HS-27A (cell line): ENCODE measurements around the gene NR1H4.
"Not testable (repeated sequence)": the region's sequence is repeated elsewhere in the genome, so short reads cannot be mapped to it uniquely, and the experiment has no call there.

ENCODE experiments used
- DNase-seq: peaks from one replicate; pipeline ENCODE4 v3.0.0-alpha.2; 2012; ENCODE audit warnings: low read depth, missing footprints

NR1H4 gene

DNA sequence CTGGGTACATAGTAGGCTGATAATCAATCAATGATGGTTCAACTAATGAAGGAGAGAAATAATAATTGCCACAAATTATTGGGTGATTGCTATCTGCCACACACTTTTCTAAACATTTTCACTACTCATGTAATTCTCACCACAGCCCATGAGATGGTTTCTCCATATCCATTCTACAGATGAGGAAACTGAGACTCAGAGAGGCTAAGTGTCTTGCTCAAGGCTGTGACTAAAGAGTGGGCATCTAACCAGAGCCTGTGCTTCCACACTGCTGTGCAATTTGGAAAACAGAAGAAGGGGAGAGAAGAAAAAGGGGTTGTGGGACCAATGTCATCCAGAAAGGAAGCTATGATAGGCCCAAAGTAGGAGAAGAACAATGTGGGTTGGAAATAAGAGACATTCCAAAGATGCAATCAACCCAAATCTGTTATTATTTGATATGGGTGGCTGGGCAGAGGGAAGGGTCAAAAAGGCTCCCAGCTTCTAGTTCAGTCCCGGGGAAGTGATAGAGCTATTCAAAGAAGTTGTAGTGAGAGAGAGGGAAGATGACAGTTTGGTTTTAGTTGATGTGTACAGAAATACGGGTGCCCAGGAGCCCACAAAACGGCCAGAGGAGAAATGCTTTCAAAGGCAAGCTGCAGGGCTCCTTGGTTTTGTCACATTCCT is 483 bp upstream of the NR1H4 start:
- DNase-seq = no peak

DNA sequence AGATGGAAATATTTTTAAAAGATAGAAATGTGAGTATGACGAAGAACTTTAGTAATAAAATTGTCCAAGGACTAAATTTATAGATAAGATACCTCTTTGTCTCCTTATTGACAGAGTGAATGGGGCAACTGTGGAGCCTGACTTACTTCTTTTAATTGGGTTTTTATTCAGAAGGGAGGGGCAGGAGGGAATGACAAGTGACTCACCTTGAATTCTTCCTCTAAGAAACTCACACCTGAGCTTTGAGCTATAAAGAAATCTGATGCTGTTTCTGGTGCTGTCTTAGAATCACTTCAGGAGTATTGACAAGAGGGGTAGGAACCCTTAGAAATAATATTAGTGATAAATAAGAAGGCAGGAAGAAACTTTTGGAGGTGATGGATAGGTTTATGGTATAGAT is 951 bp downstream of the NR1H4 start:
- DNase-seq = no peak

DNA sequence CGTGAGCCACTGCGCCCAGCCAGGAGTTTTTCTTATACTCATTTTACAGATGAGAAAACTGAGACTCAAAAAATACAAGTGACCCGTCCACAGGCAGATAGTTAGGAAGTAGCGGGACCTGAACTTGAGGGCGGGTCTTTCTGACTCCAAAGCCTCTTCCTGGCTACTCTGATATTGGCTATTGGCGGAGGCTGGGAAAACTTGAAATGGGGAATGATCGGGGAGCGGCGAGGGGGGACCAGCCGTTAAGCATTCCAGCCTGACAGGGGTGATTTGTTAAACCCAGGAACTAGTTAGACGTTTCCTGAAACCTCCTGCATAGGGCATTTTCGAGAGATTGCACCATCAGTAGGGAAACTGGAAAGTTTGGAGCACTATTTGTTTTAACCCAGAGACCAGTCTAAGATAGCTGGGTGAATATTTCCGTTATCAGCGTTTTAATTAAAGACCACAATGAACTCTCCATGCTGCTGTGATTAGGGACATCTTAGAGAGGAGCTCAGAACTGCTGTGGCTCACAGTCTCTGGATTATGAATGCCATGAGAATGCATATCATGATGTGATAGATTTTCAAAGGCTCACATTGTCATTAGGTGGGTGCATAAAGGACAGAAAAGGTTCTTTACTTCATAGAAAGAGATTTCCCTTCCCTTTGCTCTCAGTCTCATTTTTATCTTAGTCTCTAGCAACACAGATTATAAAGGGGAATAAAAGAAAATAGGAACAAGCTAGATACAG is 2.5 kb downstream of the NR1H4 start:
- no peak for DNase-seq

DNA sequence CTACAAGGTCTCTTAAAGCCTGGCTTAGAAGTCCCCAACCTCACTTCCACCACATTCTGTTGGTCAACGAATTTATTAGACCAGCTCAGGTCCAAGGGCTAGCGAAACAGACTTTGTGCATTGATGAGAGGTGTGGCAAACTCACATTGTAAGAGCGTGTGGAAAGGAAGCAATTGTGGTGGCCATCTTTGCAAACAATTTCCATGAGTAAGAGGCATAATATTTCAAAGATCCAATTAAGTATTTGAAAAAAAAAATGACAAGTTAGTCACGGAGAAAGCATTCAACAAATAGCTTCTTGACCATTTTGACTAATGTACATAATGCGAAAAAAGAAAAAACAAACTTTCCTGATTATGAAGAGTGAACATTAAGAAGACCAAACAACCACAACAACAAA is 7.4 kb downstream of the NR1H4 start:
- no peak for DNase-seq

DNA sequence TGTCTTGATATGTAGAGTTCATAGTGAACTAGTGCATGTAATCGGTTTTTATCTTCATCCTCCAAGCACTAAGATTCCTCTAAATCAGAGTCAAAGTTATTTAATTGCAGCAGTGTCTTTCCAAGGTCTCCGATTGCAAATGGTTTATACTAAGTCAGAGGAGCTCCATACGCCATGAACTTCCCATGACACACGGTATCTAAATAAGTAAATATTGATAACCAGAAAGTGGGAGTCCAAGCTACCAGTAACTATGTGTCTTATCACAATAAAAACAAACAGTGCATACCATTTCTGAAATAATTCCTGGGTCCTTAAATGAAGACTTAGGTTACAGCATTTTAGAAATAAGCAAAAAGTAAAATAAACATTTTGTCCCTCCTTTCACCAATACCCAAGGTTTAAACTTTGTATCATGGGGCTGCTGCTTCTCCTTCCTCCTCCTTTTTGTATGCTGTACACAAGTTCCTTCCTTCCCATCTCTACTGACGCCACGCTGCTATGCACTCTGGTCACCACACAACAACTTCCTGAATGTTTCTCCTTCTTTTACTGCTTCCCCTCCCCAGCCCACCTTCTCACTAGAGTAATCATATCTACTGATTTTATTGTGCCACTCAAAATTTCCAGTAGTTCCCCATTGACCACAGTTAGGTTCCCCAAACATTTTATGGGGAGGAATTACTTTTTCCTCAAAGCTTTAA is 10.7 kb downstream of the NR1H4 start:
- DNase-seq = no peak

DNA sequence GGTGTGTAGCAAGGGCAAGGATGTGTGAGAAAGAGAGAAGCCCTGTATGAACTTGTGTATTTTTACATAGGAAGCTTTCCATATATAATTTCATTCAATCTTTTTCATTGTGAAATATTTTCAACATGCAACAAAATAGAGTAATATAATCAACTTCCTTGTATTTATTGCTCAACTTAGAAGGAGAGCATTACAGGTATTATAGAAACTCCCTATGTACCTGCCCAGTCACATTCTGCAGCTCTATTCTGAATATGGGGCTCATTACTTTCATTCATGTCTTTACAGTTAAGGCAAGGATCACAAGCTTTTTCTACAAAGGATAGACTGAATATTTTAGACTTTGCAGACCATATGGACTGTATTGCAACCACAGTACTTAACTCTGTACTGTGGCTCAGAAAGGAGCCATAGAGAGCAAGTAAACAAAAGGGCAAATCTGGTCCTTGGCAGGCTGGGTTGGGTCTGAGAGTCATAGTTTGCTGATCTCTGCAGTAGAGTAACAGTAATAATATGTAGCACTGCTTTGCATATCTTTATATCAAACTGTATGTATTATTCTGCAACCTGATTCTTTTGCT is 11.3 kb downstream of the NR1H4 start:
- no peak for DNase-seq

DNA sequence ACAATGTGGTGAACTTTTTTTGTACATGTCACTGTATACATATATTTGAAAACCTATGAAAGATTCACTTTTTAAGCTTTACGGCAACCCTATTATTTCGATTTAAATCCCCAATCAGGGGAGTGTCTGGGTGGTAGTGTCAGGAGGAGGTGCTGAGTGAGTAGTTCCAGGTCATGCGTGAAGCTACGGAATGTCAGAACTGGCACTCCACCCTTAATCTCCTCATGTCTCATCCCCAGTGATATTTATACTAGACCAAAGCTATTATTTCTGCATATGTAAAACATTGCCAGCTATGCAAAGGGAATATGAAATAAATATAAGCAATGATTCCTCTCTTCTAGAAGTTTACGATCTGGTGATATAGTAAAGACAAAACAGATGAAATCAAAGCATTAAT is 12.3 kb downstream of the NR1H4 start:
- no peak for DNase-seq

DNA sequence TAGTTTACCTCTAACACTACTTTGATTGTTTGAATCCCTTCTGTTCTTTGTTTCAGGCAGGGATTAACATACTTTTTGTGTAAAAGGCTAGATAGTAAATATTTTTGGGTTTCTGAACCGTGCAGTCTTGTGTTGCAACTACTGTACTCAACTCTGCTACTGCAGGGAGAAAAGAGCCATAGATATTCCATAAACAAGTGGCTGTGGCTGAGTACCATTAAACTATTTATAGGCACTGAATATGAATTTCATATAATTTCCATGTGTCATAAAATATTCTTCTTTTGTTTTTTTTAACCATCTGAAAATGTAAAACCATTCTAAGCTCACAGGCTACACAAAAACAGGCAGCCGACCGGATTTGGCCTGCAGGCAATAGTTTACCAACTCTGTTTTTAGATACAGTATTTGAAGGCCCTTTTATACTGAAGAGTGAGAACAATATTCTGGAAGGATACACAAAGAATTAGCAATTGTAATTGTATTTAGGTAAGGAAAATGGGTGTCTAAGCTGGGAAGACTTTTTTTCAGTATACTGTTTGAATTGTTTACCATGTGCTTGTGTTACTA is 15.7 kb downstream of the NR1H4 start:
- no peak for DNase-seq

DNA sequence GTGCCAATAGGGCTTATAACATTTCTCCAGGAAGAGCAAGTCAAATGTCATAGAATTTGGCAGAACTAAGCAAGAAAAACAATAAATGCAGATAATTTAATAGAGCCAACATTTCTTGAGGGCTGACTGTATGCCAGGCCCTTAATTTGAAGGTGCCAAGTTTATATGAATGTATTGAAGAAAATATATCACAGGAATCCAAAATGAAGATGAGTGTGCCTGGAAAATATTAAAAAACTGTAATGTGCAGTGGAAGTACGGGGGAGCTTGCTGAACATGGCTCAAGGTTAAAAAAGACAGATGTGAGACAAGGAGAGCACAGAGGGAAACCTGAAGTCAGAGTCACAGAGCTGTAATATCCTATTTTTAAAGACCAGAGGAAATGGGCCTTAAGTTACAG is 16.4 kb downstream of the NR1H4 start:
- no peak for DNase-seq

DNA sequence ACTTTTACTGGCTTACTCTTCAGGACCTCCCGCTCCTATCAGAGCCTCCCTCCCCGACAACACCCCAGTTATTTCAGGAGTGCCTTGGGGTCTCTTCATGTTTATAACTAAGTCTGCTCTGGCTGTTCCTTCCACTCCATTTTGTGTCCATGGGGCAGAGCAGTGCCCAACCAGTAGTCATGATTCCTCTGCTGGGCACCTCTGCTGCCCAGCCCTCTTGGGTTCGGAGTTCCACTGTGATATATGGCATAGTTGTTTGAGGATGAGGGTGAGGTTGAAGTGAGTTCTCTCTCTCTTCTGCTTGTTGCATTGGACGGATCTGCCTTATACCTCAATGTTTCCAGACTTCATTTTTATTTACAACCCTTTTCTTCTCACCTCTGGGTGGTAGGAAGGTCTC is 17.4 kb downstream of the NR1H4 start:
- no peak for DNase-seq

DNA sequence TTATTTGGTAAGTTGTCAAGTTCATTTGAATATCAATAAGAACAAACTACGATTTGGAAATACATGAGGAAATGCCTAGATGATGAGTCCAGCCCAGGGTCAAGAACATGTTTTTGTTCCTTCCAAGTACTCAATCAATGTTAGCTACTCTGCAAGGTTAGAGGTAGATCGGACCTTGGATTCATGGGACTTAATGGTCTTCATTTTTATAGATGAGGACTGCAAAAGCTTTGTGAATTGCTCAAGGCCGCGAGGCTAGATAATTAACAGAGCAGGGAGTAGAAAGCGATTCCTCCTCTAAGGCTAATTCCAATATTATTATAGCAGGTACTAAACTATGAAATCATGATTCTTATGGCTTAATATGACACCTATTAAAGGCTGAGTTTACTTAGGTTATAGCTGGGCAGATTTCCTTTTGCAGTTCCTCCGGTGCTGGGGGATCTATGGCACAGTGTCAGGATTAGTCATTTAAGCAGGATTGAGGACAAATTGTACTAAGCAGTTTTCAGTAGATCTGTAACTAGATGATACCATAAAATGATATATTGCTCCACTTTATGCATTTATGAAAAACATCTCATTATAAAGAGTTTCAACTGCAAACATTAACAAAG is 19.8 kb downstream of the NR1H4 start:
- DNase-seq = no peak

DNA sequence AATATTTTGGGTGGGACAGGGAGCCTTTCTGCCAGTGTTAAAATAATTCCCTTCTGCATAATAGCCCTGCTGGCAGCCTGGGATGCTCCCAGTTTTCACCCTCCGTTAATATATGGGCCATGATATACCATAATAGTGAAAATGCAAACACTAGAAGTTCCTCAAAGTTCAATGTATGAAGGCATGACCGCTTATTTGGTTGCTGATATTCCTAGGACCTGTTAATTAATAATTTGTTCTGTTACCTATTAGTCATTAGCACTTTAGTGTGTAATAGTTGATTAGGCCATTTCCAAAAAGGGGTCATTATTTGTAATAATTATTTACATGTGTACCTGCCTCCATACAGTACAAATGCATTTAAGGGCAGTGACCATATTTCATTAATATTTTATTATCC is 20.4 kb downstream of the NR1H4 start:
- no peak for DNase-seq

DNA sequence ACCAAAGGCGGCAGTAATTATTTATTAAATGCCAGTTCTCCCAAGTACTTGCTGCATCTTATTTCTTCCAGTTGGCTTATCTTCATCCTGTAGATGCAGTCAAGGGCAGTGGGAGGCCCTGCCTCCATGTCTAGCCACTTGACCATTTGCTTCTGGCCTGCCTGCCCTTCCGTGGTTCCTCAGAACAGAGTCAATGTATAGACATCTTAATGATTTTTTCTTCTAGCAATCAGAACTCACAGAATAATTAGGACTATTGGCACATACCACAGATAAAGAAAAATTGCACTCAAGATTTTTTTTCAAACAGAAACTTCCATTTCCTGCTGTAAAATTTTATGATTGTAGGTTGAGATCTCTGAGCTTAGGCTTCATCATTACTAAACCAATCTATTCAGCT is 20.9 kb downstream of the NR1H4 start:
- no peak for DNase-seq

DNA sequence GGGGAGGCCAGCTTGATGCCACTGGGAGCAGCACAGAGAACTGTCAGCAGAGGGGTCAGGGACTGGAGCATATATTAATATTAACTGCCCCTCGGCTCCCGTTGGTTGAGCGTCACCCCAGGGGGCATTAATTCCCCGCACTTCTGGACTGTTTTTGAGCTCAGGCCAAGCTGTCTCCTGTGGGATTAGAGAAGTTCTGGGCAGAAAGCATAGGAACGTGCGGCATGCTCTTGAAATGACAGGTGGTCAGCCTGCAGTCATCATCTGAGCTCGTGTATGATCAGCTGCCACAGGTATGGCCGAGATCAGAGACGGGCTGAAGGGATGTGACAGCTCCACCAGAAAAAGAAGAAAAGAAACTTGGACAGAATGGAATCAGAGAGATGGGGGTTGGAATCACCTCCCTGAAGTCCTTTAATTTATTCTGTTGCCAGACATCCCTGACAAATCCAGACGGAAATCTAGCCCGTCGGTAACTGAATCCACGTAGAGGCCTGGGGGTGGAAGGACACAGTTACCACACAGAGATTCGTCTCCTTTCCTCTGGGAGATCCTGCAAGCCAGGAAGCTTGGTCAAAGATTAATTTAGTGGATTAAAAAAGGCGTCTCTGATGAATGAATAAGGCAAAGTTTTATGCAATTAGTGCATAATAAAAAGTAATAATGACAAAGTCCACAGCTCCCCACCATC is 23.6 kb downstream of the NR1H4 start:
- no peak for DNase-seq

DNA sequence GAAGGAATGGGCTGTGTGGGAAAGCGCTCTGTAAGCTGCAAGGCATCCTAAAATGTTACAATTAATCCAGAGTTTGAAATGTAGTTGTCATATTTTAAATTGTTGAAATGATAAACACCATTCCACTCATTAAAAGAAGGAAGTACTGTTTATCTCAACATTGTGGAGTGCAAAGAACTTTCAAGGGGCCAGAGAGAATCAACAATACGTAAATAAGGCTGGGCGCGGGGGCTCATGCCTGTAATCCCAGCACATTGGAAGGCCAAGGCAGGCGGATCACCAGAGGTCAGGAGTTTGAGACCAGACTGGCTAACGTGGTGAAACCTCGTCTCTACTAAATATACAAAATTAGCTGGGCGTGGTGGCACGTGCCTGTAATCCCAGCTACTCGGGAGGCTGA is 24.5 kb downstream of the NR1H4 start:
- DNase-seq = no peak

DNA sequence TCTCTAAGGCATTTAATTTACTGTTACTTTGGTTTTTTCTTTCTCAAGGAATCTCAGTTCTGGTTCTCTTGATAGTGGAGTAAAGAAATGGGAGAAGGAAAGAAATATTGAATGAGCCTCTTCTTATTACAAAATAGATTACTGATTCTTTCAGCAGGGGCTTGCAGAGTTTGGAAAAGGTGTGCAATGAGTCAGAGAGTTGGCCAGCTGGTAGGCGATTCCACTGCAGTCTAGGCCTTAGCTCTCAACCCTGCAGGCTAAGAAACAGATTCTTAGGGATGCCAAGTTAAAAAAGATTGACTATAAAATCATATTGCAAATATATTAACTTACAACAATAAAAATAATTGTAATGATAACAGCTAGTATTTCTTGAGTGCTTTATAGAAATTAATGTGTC is 25.8 kb downstream of the NR1H4 start:
- no peak for DNase-seq

DNA sequence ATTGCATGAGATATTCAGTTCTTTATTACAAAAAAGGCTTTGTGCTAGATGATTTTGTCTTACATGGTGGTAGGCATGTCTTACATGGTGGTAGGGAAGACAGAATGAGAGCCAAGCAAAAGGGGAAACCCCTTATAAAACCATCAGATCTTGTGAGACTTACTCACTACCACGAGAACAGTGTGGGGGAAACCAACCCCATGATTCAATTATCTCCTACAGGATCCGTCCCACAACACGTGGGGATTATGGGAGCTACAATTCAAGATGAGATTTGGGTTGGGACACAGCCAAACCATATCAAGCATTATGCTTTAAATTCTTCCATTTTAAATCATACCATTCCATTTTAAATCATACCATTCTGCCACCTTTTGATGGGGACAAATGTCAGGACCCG is 29.1 kb downstream of the NR1H4 start:
- not testable (repeated sequence) for DNase-seq

DNA sequence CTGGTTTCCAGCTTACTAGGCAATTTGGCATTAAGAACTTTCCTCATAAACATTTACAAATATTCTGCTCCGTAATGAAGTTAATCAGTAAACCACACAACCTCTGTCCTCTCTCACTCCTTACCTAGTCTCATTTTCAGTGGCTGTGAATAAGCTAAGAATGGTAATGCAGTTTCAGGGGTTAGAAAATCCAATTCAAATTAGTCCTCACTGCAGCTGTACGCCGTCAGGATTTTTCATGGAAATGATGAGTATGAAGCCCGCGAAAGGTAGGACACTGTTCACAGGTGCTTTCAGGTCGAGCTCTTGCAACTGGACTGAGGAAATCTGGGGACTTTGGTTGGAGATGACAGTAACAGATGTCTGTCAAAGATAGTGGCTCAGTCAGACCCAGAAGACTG is 29.6 kb downstream of the NR1H4 start:
- DNase-seq = no peak

DNA sequence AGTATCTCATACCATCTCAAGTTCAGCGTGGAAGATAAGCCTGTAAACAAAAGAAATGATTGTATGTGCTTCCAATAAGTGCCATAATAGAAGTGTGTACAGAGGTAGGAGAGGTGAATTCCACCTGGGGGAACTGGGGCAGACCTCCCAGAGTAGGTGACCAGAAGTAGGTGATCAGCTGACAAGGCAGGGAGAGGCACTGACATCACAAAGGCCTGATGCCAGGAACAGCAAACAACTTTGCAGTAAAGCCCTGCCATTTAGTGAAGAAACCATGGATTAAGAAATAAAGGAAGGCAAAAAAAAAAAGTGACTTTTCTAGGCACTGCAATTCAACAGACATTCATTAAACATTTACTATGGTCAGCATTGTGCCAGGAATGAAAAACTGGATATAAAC is 31.1 kb downstream of the NR1H4 start:
- DNase-seq = no peak

DNA sequence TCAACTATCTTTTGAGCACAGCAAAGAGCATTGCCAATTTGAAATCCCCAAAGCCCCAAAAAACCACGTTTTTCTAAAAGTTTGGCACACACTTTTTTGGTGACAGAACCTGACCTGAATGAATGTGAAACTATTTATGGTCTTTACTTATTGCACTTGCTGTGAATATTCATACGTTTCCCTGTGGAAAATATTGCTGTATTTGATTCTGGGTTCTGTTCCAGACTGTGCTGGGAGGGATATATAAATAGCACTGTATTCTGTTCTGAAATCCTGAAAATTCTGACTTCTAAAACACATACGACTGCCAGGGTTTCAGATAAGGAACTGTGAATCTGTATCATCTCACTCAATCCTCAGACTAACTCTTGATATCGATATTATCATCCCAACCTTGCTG is 35.1 kb downstream of the NR1H4 start:
- no peak for DNase-seq

DNA sequence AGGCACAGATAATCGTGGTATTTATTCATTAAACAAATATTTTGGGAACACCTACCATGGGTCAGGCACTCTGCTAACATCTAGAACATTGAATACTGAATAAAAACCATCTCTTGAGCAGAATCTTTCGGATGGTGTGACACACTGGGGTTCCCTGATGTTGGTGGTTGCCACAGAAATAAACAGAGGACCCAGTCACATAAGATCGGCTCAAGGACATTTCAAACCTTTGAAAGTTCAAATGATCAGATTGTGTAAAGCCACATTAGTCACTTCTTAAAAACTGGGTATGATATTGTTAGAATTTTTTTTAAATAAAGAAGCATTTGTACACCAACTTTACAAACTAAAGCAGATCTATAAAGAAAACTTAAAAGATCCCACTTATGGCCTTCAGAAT is 39.0 kb downstream of the NR1H4 start:
- DNase-seq = no peak

DNA sequence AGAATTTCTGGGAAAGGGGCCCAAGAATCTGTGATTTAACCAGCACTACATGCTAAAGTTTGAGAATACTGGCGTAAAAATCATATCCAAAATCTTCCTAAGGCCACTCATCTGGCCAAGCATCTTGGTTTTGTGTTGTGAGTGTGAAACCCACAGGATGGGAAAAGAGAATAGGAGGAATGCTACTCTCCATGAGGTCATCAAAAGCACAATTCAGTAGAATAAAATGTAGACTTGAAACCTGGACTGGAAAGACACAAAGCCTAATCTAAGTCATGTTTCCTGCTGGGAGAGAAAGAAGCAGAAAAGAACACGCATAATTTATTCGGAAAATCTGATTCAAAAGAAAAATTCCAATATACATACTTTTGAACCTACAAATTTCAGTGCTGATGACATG is 42.3 kb downstream of the NR1H4 start:
- DNase-seq = no peak
